Stimulated activated CD4-positive, alpha-beta T cell treated with anti-CD3 and anti-CD28 coated beads, Interleukin-1b, Interleukin-23, amount 100 ng/mL, for 4 hours (primary cell): Measurements from ENCODE around the gene TBCC.

ENCODE experiments used
- DNase-seq, 2 donors: peaks; one replicate each; pipeline ENCODE4 v3.0.0-alpha.2; 2020; ENCODE audit warnings: low read depth in 2 of 2

Gene TBCC

GRCh38 chr6:42696526-42697267, 49.2 kb downstream of the TBCC start:
- no peak for DNase-seq

- no peak for DNase-seq
These were observed 51.3 kb downstream of the TBCC start for GRCh38 chr6:42694586-42694985.
